ENCODE results near the gene PTBP3.
"Not testable (repeated sequence)": the region's sequence is repeated elsewhere in the genome, so short reads cannot be mapped to it uniquely, and the experiment has no call there.

PTBP3 gene

DNA sequence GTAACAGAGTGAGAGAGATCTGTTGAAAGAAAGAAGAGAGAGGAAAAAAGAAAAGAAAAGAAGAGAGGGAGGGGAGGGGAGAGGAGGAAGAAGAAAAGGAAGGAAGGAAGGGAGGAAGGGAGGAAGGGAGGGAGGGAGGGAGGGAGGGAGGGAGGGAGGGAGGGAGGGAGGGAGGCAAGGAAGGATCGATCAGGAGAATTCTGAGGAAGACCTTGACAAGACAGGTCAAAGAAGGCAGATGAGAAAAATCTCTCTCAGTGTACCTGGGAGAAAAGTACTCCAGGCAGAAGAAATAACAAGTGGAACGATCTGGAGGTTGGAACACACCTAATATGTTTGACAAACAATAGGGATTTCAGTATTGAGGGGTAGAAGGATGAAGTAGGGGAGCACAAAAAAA, 93.7 kb downstream of the PTBP3 start:
- Mint-ChIP-seq H3K27me3 (no peaks in the 10 kb centered on the region), H3K9me3 (no peaks in the 10 kb centered on the region), H3K4me1 (peaks cover 20% of the 10 kb centered on the region), H3K4me3 (no peak overlapping the region), H3K27ac (no peak overlapping the region)
- DNase-seq, result no peak
- no peak for ATAC-seq

DNA sequence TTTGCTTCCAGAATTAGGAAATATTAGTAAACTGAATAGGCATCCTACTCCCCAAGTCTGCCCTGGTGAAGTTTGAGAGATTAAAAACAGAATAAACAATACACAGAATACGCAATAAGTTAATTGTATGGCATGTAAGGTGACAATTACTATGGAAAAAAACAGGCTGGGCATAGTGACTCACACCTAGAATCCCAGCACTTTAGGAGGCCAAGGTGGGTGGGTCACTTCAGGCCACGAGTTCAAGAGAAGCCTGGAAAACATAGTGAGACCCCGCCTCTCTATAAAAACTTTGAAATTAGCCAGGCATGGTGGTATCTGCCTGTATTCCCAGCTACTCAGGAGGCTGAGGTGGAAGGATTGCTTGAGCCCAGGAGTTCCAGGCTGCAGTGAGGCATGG, 94.1 kb downstream of the PTBP3 start:
- Mint-ChIP-seq H3K4me1 (peaks cover 20% of the 10 kb centered on the region), H3K27me3 (no peaks in the 10 kb centered on the region), H3K4me3 (no peak overlapping the region), H3K9me3 (no peaks in the 10 kb centered on the region), H3K27ac (no peak overlapping the region)
- DNase-seq, result no peak
- ATAC-seq, result no peak

DNA sequence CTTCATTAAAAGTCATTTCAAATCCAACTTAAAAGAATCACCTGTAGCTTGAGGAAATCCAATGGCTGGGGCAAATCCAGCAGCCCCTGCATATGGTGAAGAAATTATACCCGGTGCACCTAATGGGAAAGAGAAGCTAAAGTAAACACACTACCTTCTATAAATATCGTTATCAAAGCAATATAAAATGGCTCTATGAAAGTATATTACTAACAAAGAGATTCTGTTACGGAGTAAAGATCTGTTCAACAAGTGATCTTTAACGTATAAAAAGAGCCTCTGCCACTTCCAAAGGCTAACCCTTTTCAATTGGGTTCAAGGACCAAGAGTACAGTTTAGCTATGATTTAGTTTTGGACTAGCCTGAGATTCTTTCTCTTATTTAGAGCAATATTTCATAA, 98.6 kb downstream of the PTBP3 start:
- Mint-ChIP-seq H3K27ac (no peak overlapping the region), H3K4me3 (no peak overlapping the region), H3K9me3 (no peaks in the 10 kb centered on the region)

DNA sequence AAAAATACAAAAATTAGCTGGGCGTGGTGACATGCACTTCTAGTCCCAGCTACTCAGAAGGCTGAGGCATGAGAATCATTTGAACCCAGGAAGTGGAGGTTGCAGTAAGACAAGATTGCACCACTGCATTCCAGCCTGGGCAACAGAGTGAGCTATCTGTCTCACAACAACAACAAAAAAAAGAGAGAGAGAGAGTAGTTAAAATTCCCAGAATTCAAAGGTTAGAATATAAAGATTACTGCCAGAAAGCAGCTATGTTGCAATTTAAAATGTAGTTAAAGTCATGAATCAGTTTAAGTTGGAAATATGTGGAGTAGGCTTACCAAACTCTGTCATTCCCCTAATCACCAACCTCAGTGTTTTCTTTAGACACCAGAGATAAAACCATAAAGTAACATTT, 99.7 kb downstream of the PTBP3 start:
- Mint-ChIP-seq H3K4me3 (no peak overlapping the region), H3K9me3 (no peaks in the 10 kb centered on the region), H3K27ac (no peak overlapping the region)

More for the DNA sequence above, 98.6 kb downstream of the PTBP3 start:
- H3K27me3 Mint-ChIP-seq, result no peaks in the 10 kb centered on the region
- ATAC-seq (no peak), DNase-seq (no peak)
- peaks cover 15% of the 10 kb centered on the region for H3K4me1 Mint-ChIP-seq

GRCh38 chr9:112232233-112232632, 101.2 kb downstream of the PTBP3 start:
- no peak overlapping the region for H3K4me3 Mint-ChIP-seq
- DNase-seq, result no peak
- H3K9me3 Mint-ChIP-seq, result no peaks in the 10 kb centered on the region
- H3K27ac Mint-ChIP-seq, result no peak overlapping the region
- ATAC-seq, result no peak
- no peaks in the 10 kb centered on the region for H3K4me1 Mint-ChIP-seq
- H3K27me3 Mint-ChIP-seq, result no peaks in the 10 kb centered on the region

More for the DNA sequence above, 99.7 kb downstream of the PTBP3 start:
- no peak for ATAC-seq
- Mint-ChIP-seq H3K4me1 (peaks cover 9% of the 10 kb centered on the region), H3K27me3 (no peaks in the 10 kb centered on the region)
- no peak for DNase-seq

DNA sequence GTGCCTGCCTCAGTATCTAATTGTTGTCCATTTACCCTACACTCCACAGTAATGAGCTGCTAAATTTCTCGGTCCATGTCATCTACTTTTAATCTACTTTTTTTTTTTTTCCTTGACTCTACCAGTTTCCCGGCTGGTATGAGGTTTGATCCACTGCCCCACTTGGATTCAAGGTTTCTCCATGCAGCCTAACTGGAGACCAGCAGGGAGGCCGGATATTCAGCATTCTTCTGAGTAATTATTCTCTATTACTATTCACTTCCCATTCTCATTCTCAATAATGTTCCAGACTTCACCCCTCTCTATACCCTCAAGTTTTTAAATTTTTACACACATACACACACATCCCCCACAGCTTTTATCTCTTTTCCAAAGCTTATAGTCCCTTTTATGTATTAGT, 107.3 kb downstream of the PTBP3 start:
- Mint-ChIP-seq H3K27me3 (no peaks in the 10 kb centered on the region), H3K4me1 (peaks cover 6% of the 10 kb centered on the region), H3K4me3 (no peak overlapping the region), H3K9me3 (no peaks in the 10 kb centered on the region), H3K27ac (no peak overlapping the region)
- ATAC-seq (no peak), DNase-seq (no peak)

- Mint-ChIP-seq H3K27me3 (no peaks in the 10 kb centered on the region), H3K4me3 (no peak overlapping the region), H3K27ac (no peak overlapping the region), H3K4me1 (peaks cover 11% of the 10 kb centered on the region), H3K9me3 (no peaks in the 10 kb centered on the region)
- DNase-seq (peak in 1 of 2 donors; percentile 13), ATAC-seq (peak; percentile 95)
Measured at GRCh38 chr9:112224401-112225289, 108.8 kb downstream of the PTBP3 start.

DNA sequence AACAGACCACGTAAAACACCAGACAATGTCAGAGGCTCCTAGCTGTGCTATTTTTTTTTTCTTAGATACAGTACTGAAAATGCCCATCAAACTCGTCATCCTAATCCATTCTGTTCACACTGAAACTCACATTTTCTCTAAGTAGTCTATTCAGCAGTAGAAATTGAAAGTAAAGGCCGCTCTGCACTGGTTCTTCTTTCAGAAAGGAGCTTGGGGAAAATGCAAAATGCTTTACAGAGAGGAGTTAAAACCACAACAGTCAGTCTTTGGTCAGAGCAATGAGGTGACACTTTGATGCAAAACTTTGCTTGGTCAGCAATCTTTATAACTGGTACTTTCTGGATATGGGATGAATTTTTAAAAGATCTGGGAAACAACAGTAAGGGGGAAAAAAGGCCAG, 114.5 kb downstream of the PTBP3 start:
- Mint-ChIP-seq H3K27me3 (no peaks in the 10 kb centered on the region), H3K9me3 (no peaks in the 10 kb centered on the region), H3K27ac (no peak overlapping the region), H3K4me1 (peaks cover 29% of the 10 kb centered on the region), H3K4me3 (peak overlapping the region; percentile 16 to 31)
- ATAC-seq, result peak; percentile 99
- DNase-seq, result peak in 1 of 2 donors; percentile 40

GRCh38 chr9:112212926-112213325, 120.5 kb downstream of the PTBP3 start:
- no peak overlapping the region for H3K4me3 Mint-ChIP-seq
- peaks cover 13 to 25% of the 10 kb centered on the region in 2 donors for H3K9me3 Mint-ChIP-seq
- H3K27me3 Mint-ChIP-seq, result no peaks in the 10 kb centered on the region
- DNase-seq (no peak), ATAC-seq (no peak)
- H3K27ac Mint-ChIP-seq, result no peak overlapping the region
- H3K4me1 Mint-ChIP-seq, result peaks cover 3% of the 10 kb centered on the region

GRCh38 chr9:112207451-112207850, 126.0 kb downstream of the PTBP3 start:
- no peaks in the 10 kb centered on the region for H3K4me1 Mint-ChIP-seq

GRCh38 chr9:112203536-112203935, 129.9 kb downstream of the PTBP3 start:
- DNase-seq, result no peak
- H3K4me3 Mint-ChIP-seq, result no peak overlapping the region
- no peak for ATAC-seq
- no peak overlapping the region for H3K27ac Mint-ChIP-seq
- H3K9me3 Mint-ChIP-seq, result peaks cover 22 to 40% of the 10 kb centered on the region in 2 donors
- no peaks in the 10 kb centered on the region for H3K4me1 Mint-ChIP-seq
- H3K27me3 Mint-ChIP-seq, result no peaks in the 10 kb centered on the region

More at GRCh38 chr9:112207451-112207850, 126.0 kb downstream of the PTBP3 start:
- H3K9me3 Mint-ChIP-seq, result peaks cover 29 to 59% of the 10 kb centered on the region in 2 donors
- H3K27me3 Mint-ChIP-seq, result no peaks in the 10 kb centered on the region
- H3K27ac Mint-ChIP-seq, result peak overlapping the region in 1 of 2 donors; percentile 83
- DNase-seq (no peak), ATAC-seq (no peak)
- no peak overlapping the region for H3K4me3 Mint-ChIP-seq

GRCh38 chr9:112200711-112201110, 132.7 kb downstream of the PTBP3 start:
- no peak overlapping the region for H3K4me3 Mint-ChIP-seq
- H3K27ac Mint-ChIP-seq, result peak overlapping the region in 1 of 2 donors; percentile 32
- peaks cover 10 to 27% of the 10 kb centered on the region in 2 donors for H3K9me3 Mint-ChIP-seq
- DNase-seq (no peak), ATAC-seq (no peak)
- no peaks in the 10 kb centered on the region for H3K4me1 Mint-ChIP-seq
- H3K27me3 Mint-ChIP-seq, result no peaks in the 10 kb centered on the region

DNA sequence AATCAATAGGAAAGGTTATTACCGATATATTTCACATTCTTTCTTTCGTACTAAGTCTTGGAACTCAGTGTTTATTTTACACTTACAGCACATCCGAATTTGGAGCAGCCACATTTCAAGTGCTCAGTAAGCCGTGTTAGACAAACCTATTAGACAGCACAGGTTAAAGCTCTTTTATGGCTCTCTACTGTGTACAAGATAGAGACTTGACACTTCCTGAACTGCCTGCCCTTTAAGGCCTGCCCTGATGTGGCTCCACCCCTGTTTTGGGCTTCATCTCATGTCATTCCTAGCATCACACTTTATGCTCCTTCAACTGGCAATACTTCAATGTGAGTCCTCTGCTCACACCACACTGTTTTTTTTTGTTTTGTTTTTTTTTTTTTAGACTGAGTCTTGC, 134.8 kb downstream of the PTBP3 start:
- ATAC-seq (no peak), DNase-seq (no peak)
- Mint-ChIP-seq H3K27ac (no peak overlapping the region), H3K4me3 (no peak overlapping the region), H3K27me3 (no peaks in the 10 kb centered on the region), H3K9me3 (peaks cover 0 to 8% of the 10 kb centered on the region in 2 donors), H3K4me1 (peaks cover 5% of the 10 kb centered on the region)

DNA sequence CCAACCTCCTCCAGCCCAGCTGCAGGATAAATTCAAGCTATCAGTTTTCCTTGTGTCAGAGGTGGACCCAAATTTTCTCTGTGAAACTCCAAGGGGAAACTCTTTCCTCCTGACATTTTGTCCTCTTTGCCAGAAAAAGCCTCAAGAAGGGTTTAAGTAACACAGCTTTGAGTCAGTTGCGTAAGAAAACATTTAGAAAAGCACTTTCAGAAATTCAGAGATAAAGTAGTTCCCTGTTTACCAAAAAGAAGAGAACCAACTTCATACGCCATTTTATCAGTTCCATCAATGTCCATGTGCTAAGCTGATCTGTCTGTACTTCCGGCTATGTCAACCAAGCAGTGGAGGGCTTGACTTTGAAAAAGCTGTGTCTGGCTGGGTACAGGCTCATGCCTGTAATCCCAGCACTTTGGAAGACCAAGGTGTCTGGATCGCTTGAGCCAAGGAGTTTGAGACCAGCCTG, 138.4 kb downstream of the PTBP3 start:
- no peak for ATAC-seq
- Mint-ChIP-seq H3K27ac (no peak overlapping the region), H3K4me3 (no peak overlapping the region)

GRCh38 chr9:112193572-112194288, 139.7 kb downstream of the PTBP3 start:
- Mint-ChIP-seq H3K9me3 (no peaks in the 10 kb centered on the region), H3K27ac (no peak overlapping the region), H3K4me3 (no peak overlapping the region), H3K4me1 (peaks cover 7% of the 10 kb centered on the region), H3K27me3 (no peaks in the 10 kb centered on the region)
- ATAC-seq, result no peak
- no peak for DNase-seq

More for the DNA sequence above, 138.4 kb downstream of the PTBP3 start:
- Mint-ChIP-seq H3K4me1 (peaks cover 7% of the 10 kb centered on the region), H3K9me3 (no peaks in the 10 kb centered on the region), H3K27me3 (no peaks in the 10 kb centered on the region)
- no peak for DNase-seq

GRCh38 chr9:112190320-112190719, 143.1 kb downstream of the PTBP3 start:
- DNase-seq, H3K9me3 Mint-ChIP-seq, ATAC-seq, H3K4me3 Mint-ChIP-seq, H3K4me1 Mint-ChIP-seq, H3K27ac Mint-ChIP-seq, H3K27me3 Mint-ChIP-seq: not testable (repeated sequence)

All from stimulated activated naive CD8-positive, alpha-beta T cell treated with anti-CD3 and anti-CD28 coated beads, Interleukin-15, amount 100 ng/mL, for 72 hours (primary cell).